GM18858 (cell line): ENCODE measurements around the gene MYO5A.
"Not testable (repeated sequence)": the region's sequence is repeated elsewhere in the genome, so short reads cannot be mapped to it uniquely, and the experiment has no call there.

Experiments used
- ATAC-seq: cut with Tn5 transposase; IDR thresholded peaks from one replicate; pipeline ENCODE4 v1.9.1; 2021; ENCODE audit not compliant: unreplicated experiment

Gene MYO5A

GRCh38 chr15:52509500-52510245 lies 19.0 kb downstream of the MYO5A start:
- no peak for ATAC-seq

GRCh38 chr15:52506549-52506948 lies 22.1 kb downstream of the MYO5A start:
- no peak for ATAC-seq

GRCh38 chr15:52505151-52505550 lies 23.5 kb downstream of the MYO5A start:
- no peak for ATAC-seq

- ATAC-seq: peak; percentile 71
Observed at GRCh38 chr15:52503788-52504496, 24.7 kb downstream of the MYO5A start.

GRCh38 chr15:52502608-52503007 lies 26.1 kb downstream of the MYO5A start:
- ATAC-seq: no peak

- ATAC-seq: no peak
Observed at GRCh38 chr15:52499506-52499905, 29.2 kb downstream of the MYO5A start.

GRCh38 chr15:52498706-52499105 lies 30.0 kb downstream of the MYO5A start:
- no peak for ATAC-seq

- no peak for ATAC-seq
Observed at GRCh38 chr15:52496776-52497470, 31.8 kb downstream of the MYO5A start.

GRCh38 chr15:52496175-52496574 lies 32.5 kb downstream of the MYO5A start:
- no peak for ATAC-seq

DNA sequence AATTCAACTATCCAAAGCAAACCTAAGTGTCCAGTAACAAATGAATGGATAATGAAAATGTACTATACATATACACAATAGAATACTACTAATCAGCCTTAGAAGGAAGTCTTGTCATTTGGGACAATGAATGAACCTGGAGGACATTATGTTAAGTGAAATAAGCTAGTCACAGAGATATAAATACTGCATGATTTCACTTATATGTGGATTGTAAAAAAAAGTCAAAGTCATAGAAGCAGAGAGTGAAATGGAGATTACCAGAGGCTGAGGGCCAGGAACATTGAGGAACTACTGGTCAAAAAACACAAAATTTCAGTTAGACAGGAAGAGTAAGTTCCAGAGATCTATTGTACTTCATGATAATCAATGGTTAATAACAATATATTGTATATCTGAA lies 33.6 kb downstream of the MYO5A start:
- ATAC-seq: no peak

DNA sequence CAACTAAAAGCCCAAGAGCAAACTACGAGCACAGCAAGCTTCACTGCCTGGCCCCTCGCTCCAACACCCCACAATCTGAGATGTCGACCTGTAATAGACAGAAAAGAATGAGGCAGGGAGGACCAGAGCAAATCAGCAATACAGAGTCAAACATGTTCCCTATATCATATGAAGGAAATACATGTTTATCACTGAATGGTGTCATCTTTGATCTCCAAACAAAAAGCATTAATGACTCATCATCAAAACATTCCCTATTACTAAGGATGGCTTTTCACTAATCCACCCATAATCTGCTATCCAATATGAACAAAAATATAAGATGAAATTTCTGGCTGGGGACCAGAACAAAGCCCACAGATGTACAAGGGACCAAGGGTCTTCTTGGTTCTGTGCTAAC lies 34.7 kb downstream of the MYO5A start:
- ATAC-seq: no peak

DNA sequence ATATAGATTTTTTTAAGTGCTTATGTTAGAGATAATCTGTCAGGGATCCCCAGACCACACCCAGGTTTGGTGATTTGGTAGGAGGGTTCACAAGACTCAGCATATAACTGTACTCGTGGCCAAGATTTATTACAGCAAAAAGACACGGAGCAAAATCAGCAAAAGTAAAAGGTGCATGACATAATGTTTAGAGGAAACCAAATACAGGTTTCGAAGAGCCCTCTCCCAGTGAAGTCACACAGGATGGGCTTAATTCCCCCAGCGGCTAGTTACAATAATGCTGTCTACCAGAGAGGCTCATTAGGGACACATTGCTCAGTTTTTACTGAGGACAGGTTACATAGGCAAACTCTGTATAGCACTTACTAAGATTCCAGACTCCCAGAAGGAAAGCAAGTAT lies 36.5 kb downstream of the MYO5A start:
- no peak for ATAC-seq

GRCh38 chr15:52491472-52491871 lies 37.2 kb downstream of the MYO5A start:
- no peak for ATAC-seq

DNA sequence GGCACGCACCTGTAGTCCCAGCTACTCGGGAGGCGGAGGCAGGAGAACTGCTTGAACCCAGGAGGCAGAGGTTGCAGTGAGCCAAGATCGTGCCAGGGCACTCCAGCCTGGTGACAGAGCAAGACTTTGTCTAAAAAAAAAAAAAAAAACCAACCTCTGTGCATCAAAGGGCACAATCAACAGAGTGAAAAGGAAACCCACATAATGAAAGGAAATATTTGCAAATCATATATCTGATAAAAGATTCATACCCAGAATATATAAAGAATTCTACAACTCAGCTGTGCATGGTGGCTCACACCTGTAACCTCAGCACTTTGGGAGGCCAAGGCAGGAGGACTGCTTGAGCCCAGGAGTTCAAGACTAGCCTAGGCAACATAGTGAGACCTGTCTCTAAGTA lies 39.2 kb downstream of the MYO5A start:
- ATAC-seq: not testable (repeated sequence)

DNA sequence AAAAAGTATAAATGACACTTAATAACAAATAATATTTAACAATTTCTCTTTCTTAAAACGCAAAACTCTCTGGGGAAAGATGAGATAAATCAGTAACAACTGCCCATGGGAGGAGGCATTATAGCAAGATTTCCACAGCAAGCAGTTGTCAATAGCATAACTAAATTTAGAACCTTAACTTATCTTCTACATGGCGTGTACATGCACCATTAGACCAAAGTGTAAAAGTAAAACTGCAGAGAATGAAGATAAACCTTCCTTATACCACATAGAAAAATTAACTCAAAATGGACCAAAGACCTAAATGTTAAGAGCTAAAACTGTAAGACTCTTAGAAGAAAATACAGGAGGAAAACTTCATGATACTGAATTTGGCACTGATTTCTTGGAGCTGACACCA lies 39.9 kb downstream of the MYO5A start:
- ATAC-seq: no peak

GRCh38 chr15:52486003-52486996 lies 42.4 kb downstream of the MYO5A start:
- ATAC-seq: no peak

DNA sequence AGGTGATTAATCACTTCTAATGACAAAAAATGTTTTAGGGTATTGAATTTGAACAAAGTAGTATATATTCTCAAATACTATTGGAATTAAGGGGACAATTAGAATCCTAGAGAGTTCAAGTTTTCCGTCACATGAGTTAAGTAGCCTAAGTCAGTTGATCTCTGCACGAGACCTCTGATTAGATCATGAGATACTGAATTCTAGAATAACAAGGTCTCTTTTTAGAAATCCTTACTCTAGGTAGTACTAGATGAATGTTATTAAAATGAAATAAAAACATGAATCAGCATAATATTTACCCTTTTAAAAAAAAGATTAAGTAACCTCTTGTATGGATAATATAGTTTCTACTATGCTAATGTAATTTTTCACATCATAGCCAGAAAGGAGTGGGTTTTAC lies 43.4 kb downstream of the MYO5A start:
- no peak for ATAC-seq

- ATAC-seq: no peak
Observed at GRCh38 chr15:52483707-52484106, 45.0 kb downstream of the MYO5A start.

- ATAC-seq: peak; percentile 96
Observed at GRCh38 chr15:52481915-52482314, 46.8 kb downstream of the MYO5A start.

DNA sequence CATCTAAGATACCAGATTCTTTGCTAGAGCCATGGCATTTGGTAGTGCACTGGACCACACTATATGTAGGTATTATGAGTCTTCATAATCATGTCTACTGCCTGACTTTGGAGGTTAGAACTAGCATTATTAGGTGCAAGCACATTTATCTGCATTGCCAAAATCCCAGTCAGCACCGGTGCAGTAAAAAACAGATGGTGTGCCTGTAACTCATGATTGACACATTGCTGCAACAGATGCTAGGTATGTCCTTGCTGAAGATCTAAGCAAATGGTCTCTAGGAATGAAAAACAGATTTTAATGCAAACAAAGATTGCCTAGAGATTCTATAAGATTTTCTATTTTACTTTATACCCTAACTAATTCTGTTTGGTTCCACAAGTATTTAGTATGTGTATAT lies 47.7 kb downstream of the MYO5A start:
- ATAC-seq: no peak

DNA sequence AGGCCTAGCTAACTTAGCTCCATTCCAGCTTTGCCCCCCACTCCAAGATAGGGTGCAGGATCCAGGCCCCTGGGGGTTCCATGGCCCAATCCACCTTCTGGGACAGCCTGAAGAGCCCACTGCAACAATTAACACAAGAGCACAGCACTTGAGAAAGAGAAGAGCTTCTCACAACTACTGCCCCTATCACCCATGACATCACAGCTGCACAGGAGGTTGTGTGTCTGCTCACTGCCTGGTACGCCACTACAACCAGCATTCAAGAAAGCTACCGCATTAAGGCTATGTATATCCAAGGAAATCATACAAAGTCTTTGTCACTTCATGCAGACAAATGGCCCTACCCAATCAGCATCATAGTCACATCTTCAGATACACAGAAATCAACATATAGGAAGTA lies 62.0 kb downstream of the MYO5A start:
- ATAC-seq: no peak
